ENCODE data around the gene ABCG4. TPM values are rescaled to one million over a fixed set of nuclear protein-coding genes. Genes with fewer than 3 reads are reported as not detected.
"Not testable (repeated sequence)": the region's sequence is repeated elsewhere in the genome, so short reads cannot be mapped to it uniquely, and the experiment has no call there.

Gene ABCG4
- total and polyA plus RNA-seq, 4 donors, result 0.03 to 0.17 (median 0.05) TPM; not detected in 1

- no peaks in the 10 kb centered on the region for H3K27me3 ChIP-seq (ENCODE audit: control insufficient read depth in 4 of 4, insufficient read depth in 4 of 4, low read length in 3 of 4)
Observed at GRCh38 chr11:119166368-119167076, 17.7 kb downstream of the ABCG4 start.

GRCh38 chr11:119167077-119167458 lies 18.2 kb downstream of the ABCG4 start:
- not testable (repeated sequence) for H3K4me1 ChIP-seq (ENCODE audit: control insufficient read depth in 4 of 4, insufficient read depth in 4 of 4, low read length in 3 of 4); H3K4me3 ChIP-seq (ENCODE audit: low read depth in 1 of 3, low read length in 3 of 3); H3K36me3 ChIP-seq (ENCODE audit: control insufficient read depth in 4 of 4, insufficient read depth in 3 of 4, low read depth in 1 of 4, low read length in 3 of 4); DNase-seq (ENCODE audit: low spot score); H3K9ac ChIP-seq (ENCODE audit: low read depth in 1 of 2, low read length in 2 of 2); H3K9me3 ChIP-seq (ENCODE audit: control insufficient read depth in 4 of 4, low read length in 3 of 4); H3K27ac ChIP-seq (ENCODE audit: low read depth in 1 of 2, low read length in 2 of 2); H3K27me3 ChIP-seq (ENCODE audit: control insufficient read depth in 4 of 4, insufficient read depth in 4 of 4, low read length in 3 of 4)
- 93% methylated on average over 10 of the region's 10 CpGs for WGBS

More at GRCh38 chr11:119166368-119167076, 17.7 kb downstream of the ABCG4 start:
- Histone ChIP-seq H3K4me3 (ENCODE audit: low read depth in 1 of 3, low read length in 3 of 3) (no peak overlapping the region), H3K36me3 (ENCODE audit: control insufficient read depth in 4 of 4, insufficient read depth in 3 of 4, low read depth in 1 of 4, low read length in 3 of 4) (no peaks in the 10 kb centered on the region), H3K4me1 (ENCODE audit: control insufficient read depth in 4 of 4, insufficient read depth in 4 of 4, low read length in 3 of 4) (peaks cover 3 to 8% (median 5%) of the 10 kb centered on the region in 4 donors), H3K9me3 (ENCODE audit: control insufficient read depth in 4 of 4, low read length in 3 of 4) (no peaks in the 10 kb centered on the region), H3K9ac (ENCODE audit: low read depth in 1 of 2, low read length in 2 of 2) (no peak overlapping the region), H3K27ac (ENCODE audit: low read depth in 1 of 2, low read length in 2 of 2) (no peak overlapping the region)
- DNase-seq (ENCODE audit: low spot score), result no peak
- WGBS, result 84% methylated on average over 8 of the region's 8 CpGs
- TF ChIP-seq RXRA (IDR thresholded peaks at IDR 0.05), result no peak
- no peak for TF ChIP-seq ATF3 (IDR thresholded peaks at IDR 0.05)
- no peak for TF ChIP-seq REST (IDR thresholded peaks at IDR 0.05)
- no peak for TF ChIP-seq GABPA (IDR thresholded peaks at IDR 0.05 in 1 of 2, conservative IDR thresholded peaks at IDR 0.05 in 1 of 2)
- no peak for TF ChIP-seq ZBTB33 (IDR thresholded peaks at IDR 0.05)
- no peak for TF ChIP-seq SP1 (IDR thresholded peaks at IDR 0.05)
- TF ChIP-seq CTCF (IDR thresholded peaks at IDR 0.05; ENCODE audit: low read depth, low read length, missing input control), result no peak
- no peak for TF ChIP-seq RAD21 (IDR thresholded peaks at IDR 0.05)
- no peak for TF ChIP-seq FOXA1 (IDR thresholded peaks at IDR 0.05)
- no peak for TF ChIP-seq HNF4G (IDR thresholded peaks at IDR 0.05)
- TF ChIP-seq MAX (IDR thresholded peaks at IDR 0.05), result no peak
- no peak for TF ChIP-seq JUND (IDR thresholded peaks at IDR 0.05)
- TF ChIP-seq EGR1 (IDR thresholded peaks at IDR 0.05; ENCODE audit: low read depth in 2 of 2), result no peak
- TF ChIP-seq NR2F2 (IDR thresholded peaks at IDR 0.05), result no peak
- no peak for TF ChIP-seq TAF1 (conservative IDR thresholded peaks at IDR 0.05)
- TF ChIP-seq HNF4A (conservative IDR thresholded peaks at IDR 0.05), result no peak
- TF ChIP-seq FOXA2 (IDR thresholded peaks at IDR 0.05), result no peak
- TF ChIP-seq YY1 (IDR thresholded peaks at IDR 0.05), result no peak
